IPS-18c (cell line): ENCODE measurements around the gene C10orf105.

ENCODE experiments used
- H3K4me3 ChIP-seq: 2 replicates; pipeline ENCODE4 v1.7.0; 2013; ENCODE audit warnings: low read depth, mild to moderate bottlenecking, low read length, moderate library complexity; ENCODE audit not compliant: insufficient read depth
- H3K9me3 ChIP-seq: one replicate; pipeline ENCODE4 v1.6.1; 2013; ENCODE audit warnings: mild to moderate bottlenecking, low read length, moderate library complexity; ENCODE audit not compliant: control insufficient read depth, insufficient read depth

Gene C10orf105

DNA sequence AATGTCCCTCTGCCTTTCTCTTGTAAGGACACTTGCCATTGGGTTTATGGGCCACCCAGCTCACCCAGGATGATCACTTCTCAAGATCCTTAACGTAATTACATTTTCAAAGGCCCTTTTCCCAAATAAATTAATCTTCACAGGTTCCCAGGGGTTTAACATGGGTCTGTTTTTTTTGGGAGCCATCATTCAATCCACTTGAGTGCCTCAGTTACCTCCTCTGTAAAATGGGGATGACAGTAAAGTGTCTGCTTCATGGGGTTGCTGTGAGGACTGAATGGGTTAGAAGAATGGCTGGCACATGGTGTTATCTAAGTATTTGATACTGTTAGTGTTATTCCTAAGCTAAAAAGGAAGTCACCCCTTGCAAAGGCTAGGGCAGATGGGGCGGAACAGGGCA, 7.4 kb downstream of the C10orf105 start:
- Histone ChIP-seq H3K4me3 (no peak overlapping the region), H3K9me3 (no peaks in the 10 kb centered on the region)

DNA sequence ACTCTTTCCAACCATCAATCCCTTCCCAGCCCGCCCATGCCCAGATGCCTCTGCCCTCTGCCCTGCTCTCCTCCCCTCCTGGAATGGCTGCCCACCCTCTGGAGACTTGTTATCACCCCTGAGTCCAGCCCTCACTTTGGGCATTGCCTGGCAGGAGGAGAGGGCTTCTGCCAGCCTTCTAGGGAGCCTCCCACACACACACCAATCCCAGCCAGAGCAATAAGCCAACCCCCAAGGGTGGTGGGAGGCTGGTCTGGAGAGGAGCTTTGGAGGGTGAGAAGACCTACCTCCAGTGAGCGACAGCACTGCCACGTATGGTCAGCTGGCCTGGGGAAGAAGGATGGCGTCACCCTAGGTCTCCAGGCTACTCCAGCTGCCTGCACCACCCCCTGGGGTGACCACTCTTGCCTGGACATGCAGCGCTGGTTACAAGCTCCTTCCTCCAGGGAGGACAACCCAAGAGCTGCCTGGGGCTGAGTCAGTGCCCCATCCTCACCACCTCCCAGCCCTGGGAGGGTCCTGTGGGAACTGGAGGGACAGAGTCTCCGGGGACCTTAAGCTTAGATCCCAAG, 8.4 kb downstream of the C10orf105 start:
- Histone ChIP-seq H3K4me3 (no peak overlapping the region), H3K9me3 (no peaks in the 10 kb centered on the region)

DNA sequence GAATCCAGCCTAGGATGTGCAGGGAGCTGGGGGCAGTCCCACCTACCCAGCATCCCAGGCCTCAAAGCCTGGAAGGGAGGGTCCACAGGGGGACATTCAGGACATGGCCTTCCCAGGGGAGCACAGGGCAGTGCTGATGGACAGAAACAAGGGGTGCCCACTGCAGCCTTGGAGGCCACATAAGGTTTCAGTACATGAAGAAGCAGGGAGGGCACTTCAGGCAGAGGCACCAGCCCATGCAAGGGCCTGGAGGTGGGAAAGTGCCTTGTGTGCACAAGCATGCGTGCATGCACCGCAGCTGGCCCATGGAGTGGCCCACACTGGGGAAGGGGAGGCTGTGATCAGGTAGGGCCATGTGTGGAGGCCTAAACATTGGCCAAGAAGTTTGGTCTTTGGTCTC, 9.1 kb downstream of the C10orf105 start:
- no peaks in the 10 kb centered on the region for H3K9me3 ChIP-seq
- no peak overlapping the region for H3K4me3 ChIP-seq

DNA sequence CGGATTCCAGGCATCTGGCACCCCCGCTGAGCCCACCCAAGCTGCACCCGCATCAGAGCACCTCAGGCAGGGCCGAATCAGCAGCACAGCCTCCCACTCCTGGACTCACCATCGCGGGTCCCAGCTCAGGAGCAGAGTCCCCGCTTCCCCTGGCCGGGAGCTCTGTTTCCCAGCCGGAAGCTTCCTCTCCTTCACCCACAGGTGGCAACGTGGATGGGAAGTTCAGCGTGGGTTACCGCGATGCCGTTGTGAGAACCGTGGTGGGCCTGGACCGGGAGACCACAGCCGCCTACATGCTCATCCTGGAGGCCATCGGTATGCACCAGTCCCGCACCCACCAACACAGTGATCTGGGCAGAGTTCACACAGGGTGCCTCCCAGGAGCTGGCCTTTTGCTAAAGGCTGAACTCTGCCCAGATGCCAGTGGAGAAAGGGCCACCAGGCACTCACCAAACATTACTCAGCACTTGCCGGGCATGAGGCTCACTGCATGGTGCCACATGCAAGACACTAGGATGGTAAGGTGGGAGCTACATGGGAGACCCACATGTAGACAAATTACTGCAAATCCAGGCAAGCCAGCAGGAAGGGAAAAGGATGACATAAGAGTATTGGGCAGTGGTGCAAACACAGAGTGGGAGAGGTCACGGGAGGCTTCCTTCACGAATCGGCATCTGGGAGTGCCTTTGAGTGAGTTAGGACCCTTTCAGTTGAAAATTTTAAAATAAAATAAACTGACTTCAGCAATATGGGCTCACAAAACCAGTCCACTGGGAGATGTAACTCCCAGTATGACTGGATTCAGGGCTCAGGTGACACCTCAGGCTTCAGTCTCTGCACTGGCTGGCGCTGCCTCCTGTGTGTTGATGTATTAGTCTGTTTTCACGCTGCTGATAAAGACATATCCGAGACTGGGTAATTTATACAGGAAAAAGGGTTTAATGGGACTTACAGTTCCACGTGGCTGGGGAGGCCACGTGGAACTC, 10.4 kb downstream of the C10orf105 start:
- H3K4me3 ChIP-seq = no peak overlapping the region
- no peaks in the 10 kb centered on the region for H3K9me3 ChIP-seq

DNA sequence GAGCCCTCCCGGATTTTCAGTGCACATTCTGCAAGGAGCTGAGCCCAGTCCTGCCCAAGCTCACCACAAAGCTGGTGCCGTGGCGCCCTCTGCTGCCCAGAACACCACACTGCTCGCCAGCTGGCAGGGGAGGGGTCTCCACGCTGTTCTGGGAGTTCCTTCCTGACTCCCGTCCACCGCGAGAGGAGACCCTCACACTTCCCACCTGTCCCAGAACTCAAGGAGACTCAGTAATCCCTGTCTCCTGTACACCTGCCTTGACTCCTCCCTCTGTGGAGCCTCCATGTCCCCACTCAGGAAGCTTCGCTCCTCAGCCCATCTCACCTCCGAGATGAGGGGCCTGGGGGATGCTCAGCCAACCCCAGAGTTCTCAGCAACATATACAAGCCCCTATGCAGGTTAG, 11.3 kb downstream of the C10orf105 start:
- Histone ChIP-seq H3K9me3 (no peaks in the 10 kb centered on the region), H3K4me3 (no peak overlapping the region)

DNA sequence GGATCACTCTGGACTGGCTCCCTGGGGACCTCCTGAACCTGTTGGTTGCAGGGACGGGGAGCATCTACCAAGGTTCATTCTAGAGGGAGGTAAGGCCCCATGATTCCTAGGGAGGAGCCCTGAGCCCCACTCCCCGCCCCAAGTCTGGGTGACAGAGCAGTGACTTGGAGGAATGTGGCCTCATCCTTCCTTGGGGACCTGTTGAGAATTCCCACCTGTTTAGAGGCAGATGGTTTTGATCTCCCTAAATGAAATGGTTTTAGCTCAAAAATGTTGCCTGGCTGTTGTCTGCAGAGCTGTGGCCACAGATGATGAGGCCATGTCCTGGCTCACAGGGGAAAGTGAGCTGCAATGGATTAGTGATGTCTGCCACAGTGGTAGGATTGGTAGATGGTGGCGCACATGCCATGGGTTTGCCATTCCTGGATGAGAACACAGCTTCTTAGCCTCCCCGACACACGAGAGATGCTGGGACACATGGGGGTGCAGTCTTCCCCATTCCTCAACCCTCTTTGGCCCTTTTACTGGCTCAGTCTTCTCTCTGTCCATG, 12.3 kb downstream of the C10orf105 start:
- Histone ChIP-seq H3K9me3 (no peaks in the 10 kb centered on the region), H3K4me3 (no peak overlapping the region)

DNA sequence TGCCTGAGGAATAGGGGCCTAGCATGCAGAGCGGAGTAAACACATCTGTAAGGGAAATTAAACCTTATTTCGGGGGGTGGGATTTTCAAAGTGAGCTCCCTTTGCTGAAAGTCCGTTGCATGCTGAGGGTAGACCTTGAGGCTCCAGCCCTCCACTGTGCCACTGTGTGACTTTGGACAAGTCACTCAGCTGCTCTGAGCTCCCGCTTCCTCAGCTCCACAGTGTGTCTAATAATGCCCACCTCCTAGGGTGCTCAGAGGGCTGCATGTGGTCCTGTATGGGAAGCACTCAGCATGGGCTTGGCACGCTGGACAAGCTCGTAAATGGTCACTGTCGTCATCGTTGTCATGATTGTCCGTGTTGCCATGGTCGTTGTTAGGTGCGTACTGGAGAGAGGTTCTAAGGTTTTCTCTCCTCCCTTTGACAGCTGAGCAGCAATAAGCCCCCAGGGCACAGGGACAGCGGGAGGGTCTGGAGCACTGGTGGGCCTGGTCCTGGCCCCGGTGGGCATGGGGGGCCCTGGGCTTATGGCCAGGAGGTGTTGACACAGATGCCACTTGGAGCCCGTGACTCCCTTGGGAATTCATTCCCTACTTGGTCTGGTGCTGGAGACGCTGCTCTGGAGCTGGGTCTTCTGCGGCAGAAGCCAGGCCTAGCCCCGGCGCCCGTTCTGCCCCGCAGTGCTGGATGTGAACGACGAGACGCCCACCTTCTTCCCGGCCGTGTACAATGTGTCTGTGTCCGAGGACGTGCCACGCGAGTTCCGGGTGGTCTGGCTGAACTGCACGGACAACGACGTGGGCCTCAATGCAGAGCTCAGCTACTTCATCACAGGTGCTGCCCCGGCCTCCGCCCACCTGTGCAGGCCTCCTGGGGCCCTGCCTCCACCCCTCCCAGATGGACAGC, 13.1 kb downstream of the C10orf105 start:
- no peak overlapping the region for H3K4me3 ChIP-seq
- H3K9me3 ChIP-seq = no peaks in the 10 kb centered on the region

DNA sequence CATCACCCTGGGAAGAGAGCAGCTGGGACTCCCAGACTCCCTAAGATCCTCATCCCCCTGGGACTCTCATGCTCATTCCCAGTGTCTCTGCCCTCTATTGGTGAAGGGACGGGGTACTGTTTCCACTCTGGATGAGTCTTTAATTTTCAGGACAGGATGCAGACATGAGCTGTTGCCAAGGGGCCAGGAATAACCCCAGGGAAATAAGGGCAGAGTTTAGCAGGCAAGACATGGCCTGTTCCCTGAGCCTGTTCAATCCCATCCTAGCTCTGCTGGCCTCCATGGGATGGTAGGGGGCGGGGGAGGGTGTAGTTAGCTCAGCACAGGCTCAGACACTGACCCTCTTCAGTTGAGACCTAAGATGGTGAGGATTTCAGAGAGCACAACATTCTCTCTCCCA, 14.0 kb downstream of the C10orf105 start:
- H3K4me3 ChIP-seq = no peak overlapping the region
- H3K9me3 ChIP-seq = no peaks in the 10 kb centered on the region

DNA sequence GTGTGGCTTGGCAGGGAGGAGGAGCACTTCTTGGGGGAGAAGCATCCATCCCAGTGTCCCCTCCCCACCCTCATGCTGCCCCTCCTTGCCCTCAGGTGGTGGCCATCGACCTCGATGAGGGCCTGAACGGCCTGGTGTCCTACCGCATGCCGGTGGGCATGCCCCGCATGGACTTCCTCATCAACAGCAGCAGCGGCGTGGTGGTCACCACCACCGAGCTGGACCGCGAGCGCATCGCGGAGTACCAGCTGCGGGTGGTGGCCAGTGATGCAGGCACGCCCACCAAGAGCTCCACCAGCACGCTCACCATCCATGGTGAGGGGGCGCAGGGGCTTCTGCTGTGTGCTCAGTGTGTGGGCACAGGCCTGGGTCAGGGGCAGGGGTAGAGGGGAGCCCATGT, 14.8 kb downstream of the C10orf105 start:
- Histone ChIP-seq H3K9me3 (no peaks in the 10 kb centered on the region), H3K4me3 (no peak overlapping the region)

DNA sequence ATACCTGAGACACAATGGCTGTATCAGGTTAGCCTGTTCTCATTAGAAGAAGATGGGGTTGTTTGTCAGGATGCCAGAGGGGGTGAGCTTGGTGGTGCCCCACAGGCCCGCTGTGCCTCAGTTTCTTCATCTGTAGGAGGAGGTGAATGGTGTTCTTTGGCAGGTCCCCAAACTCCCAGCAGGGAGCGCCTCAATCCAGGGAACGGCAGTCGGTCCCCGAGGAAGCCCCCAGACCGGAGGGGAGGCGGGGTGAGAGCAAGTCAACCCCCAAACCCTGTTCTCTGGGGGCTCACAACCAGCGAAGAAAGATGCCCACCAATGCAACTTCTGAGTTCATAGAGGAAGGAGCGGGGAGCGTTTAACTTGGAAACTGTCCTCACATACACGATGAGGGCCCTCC, 16.0 kb downstream of the C10orf105 start:
- Histone ChIP-seq H3K9me3 (no peaks in the 10 kb centered on the region), H3K4me3 (no peak overlapping the region)

DNA sequence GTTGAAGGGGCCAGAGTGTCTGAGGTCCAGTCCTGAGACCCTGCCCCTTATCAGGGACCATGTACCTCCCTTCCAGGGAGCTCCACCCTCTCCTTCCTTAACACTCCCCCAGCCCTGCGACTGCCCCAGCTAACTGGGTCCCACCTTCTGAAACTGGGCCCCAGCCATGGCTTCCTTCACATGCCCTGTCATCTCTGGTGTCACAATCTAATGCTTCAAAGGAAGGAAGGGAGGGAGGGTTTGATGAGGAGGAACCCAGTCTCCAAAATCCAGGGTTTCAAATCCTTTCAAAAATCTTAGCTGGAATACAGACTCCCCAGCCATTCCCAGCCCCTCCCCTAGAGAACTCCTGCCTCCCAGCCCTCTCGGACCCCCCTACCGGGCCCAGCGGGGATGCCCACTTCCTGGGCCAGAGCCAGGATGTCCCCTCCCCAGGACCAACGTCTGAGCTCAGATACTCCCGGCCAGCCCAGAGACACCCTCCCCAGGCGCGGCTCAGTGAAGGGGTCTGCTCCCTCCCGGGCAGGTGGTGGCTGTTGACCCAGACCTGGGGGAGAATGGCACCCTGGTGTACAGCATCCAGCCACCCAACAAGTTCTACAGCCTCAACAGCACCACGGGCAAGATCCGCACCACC, 18.0 kb downstream of the C10orf105 start:
- Histone ChIP-seq H3K4me3 (no peak overlapping the region), H3K9me3 (no peaks in the 10 kb centered on the region)

DNA sequence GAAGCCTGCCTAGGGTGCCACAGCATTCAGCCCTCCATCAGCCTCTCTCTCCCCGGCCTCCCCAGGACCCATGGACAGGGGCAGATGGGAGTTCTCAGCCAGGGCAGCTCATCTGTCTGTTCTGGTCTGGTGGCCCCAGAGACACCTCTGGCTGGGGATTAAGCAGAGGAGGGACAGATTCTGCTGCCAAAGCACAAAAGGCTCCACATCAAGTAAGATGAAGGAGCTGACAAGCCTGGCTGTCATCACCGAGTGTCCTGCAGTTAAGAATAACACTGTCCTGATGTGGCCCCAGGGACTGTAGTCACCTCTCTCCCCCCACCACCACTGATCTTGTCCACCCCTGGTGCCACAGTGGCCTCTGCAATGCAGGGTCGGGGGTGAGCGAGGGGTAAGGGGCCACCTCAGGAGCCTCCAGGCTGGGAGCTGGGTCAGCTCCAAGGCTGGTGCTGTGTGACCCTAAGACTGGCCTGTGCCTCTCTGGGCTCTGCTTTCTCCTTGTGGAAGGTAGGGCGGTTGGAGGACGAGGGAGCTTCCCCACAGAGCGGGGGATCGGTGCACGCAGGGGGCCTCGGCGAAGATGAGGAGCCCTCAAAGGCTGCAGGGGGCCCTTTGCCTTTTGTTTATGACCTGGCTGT, 18.7 kb downstream of the C10orf105 start:
- Histone ChIP-seq H3K9me3 (no peaks in the 10 kb centered on the region), H3K4me3 (no peak overlapping the region)

DNA sequence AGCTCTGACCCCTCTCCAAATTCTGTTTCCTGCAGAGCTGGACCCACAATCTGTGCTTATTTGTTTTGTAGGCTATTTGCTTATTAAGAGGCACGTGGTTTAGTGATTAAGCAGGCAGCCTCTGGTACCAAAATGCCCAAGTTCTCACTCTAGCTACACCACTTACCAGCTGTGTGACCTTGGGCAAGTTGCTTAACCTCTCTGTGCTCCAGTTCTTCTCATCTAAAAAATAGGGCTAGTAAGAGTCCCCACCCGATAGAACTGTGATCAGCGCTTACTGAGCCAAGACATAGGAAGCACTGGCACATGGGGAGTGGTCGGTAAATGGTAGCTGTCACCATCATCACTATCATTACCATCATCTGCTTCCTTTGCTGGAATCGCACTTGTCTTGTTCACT, 20.8 kb downstream of the C10orf105 start:
- Histone ChIP-seq H3K4me3 (no peak overlapping the region), H3K9me3 (no peaks in the 10 kb centered on the region)

DNA sequence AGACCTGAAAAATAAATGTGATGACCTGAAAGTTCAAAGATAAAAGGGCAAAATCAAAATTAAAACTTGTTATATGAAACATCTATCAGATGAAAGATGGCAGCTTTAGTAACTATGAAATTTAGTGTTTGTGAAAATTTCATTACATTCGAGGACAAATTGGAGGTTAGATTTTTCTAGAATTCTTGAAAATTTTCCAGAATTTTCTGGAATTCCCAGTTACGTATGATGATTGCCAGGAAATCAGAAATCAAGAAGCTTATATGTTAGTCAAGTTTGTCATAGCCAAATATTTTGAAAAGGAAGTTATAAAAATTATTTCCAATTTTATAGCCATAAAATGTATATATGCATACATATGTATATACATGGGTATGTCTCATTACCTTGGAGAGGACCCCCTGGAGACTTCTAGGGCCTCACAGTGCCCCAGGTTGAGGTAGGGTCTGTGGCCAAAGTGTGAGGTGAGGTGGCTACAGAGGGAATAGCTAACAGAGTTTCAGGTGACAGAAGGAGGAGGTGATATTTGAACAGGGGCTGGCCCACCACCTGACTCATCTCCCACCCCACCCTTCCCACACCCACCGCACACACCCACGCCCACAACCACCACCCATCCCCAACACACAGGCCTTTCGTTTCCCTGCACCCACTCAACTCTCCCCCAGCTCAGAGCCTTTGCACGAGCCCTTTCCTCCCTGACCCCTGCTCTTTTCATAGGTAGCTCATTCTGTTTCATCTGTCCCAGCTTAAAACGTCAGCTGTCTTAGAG, 21.5 kb downstream of the C10orf105 start:
- no peak overlapping the region for H3K4me3 ChIP-seq
- no peaks in the 10 kb centered on the region for H3K9me3 ChIP-seq

DNA sequence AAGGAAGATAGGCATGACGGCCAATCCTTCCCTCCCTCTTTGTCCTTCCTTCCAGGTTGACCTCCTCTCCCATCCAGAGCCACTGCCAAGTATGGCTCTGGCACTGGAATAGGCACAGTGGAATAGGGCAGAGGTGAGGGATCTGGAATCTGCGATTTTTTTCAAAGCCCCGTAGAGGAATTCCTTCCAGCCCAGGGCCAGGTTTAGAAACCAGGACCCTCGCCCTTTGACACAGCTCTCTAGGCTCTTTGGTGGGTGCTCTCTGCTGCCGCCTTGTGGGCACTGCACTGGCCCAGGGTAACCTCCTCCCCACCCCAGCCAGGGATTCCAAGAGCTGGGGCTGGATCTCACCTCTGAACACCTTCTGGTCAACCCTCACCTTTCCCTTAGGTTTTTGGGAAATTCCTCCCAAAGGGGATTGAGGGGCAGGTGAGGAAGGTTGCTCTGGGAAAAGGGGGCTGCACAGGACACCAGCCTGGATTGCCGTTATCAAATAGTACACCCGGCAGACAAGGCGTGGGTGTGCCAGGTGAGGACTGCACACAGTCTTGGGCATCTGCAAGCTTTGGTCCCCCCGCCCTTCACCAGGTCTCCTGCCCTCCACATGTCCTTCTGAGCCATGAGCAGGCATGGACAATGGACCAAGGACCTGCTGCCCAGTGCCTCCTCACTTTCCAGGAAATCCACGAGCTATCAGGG, 22.8 kb downstream of the C10orf105 start:
- H3K9me3 ChIP-seq = no peaks in the 10 kb centered on the region
- no peak overlapping the region for H3K4me3 ChIP-seq
